ENCODE results near the gene COL5A3. TPM values are rescaled to one million over a fixed set of nuclear protein-coding genes. Genes with fewer than 3 reads are reported as not detected.

COL5A3 gene
- total and polyA plus RNA-seq, 2 experiments from 2014 or later: 1.0 to 1.2 TPM

- no peak for TF ChIP-seq ZNF462 (CRISPR knock-in tag; IDR thresholded peaks at IDR 0.05)
- no peak for TF ChIP-seq ETS1 (IDR thresholded peaks at IDR 0.05)
- no peak for TF ChIP-seq ZNF114 (CRISPR knock-in tag; IDR thresholded peaks at IDR 0.05)
- TF ChIP-seq EZH2 (IDR thresholded peaks at IDR 0.05; ENCODE audit: low read depth, unreplicated experiment): no peak
- no peak for TF ChIP-seq ZNF331 (CRISPR knock-in tag; IDR thresholded peaks at IDR 0.05; ENCODE audit: low read depth)
- no peak for TF ChIP-seq EZH2phosphoT487 (IDR thresholded peaks at IDR 0.05; ENCODE audit: unreplicated experiment)
Observed at GRCh38 chr19:9943744-9944143, 66.6 kb downstream of the COL5A3 start (continued).

- H3F3A ChIP-seq (replicated peaks; ENCODE audit: low read depth): no peaks in the 10 kb centered on the region
- peaks cover 11% of the 10 kb centered on the region for H3K4me1 ChIP-seq (ENCODE audit: insufficient read depth)
- H3K9me3 Mint-ChIP-seq: peaks cover 15% of the 10 kb centered on the region
- no peaks in the 10 kb centered on the region for H4K20me1 ChIP-seq (replicated peaks; ENCODE audit: insufficient read depth)
- H3K27me3 Mint-ChIP-seq (ENCODE audit: insufficient read depth, low read depth, poor library complexity): peaks cover 15% of the 10 kb centered on the region
- H3K9me2 ChIP-seq (ENCODE audit: insufficient read depth): peaks cover 5% of the 10 kb centered on the region; the same call in 1 of the 2 replicates
- peaks cover 21% of the 10 kb centered on the region for H3K4me1 Mint-ChIP-seq
- peaks cover 2% of the 10 kb centered on the region; the same call in 1 of the 3 replicates for H3K36me3 Mint-ChIP-seq (ENCODE audit: low read depth)
- H3K36me3 ChIP-seq (ENCODE audit: insufficient read depth): no peaks in the 10 kb centered on the region
- H3K79me2 ChIP-seq (replicated peaks; ENCODE audit: insufficient read depth): no peaks in the 10 kb centered on the region
- H3K27ac ChIP-seq (ENCODE audit: low read depth): no peak overlapping the region
- no peaks in the 10 kb centered on the region for H3K27me3 ChIP-seq (ENCODE audit: insufficient read depth)
- no peak for DNase-seq (ENCODE audit: low spot score)
- no peak for ATAC-seq
- H3K4me3 Mint-ChIP-seq: no peak overlapping the region
- no peak overlapping the region for H3K27ac Mint-ChIP-seq
- no peak overlapping the region for H2AFZ ChIP-seq
- no peak overlapping the region for H3K4me2 ChIP-seq
- no peak overlapping the region for H3K4me3 ChIP-seq
- TF ChIP-seq REST (IDR thresholded peaks at IDR 0.05; ENCODE audit: unreplicated experiment) (no peak), CTCF (conservative IDR thresholded peaks at IDR 0.05; ENCODE audit: low read depth in 2 of 2) (no peak)
Observed at GRCh38 chr19:9941671-9942070, 68.6 kb downstream of the COL5A3 start.
